Transverse colon (tissue), 4 donors: ENCODE measurements around the gene RASGEF1C. TPM values are rescaled to one million over a fixed set of nuclear protein-coding genes. Genes with fewer than 3 reads are reported as not detected.

Source experiments
- DNase-seq: peaks from one replicate; pipeline ENCODE4 v3.0.0-alpha.2; 2019
- H3K27ac ChIP-seq, 4 donors: fragments of 200-600 bp; sonication (generic); 2 replicates each; pipeline ENCODE4 v1.5.1; 2016 to 2018; ENCODE audit warnings: inconsistent platforms in 4 of 4
- H3K27me3 ChIP-seq: fragments of 200-600 bp; sonication (generic); 2 replicates; pipeline ENCODE4 v1.5.1; 2017; ENCODE audit warnings: inconsistent platforms
- H3K36me3 ChIP-seq, 4 donors: fragments of 200-600 bp; sonication (generic); 2 replicates each; pipeline ENCODE4 v1.5.1; 2017 to 2019; ENCODE audit warnings: inconsistent platforms in 4 of 4
- H3K4me1 ChIP-seq, 4 donors: fragments of 200-600 bp; sonication (generic); 2 replicates each; pipeline ENCODE4 v1.5.1; 2017 to 2020; ENCODE audit warnings: inconsistent platforms in 4 of 4
- H3K4me3 ChIP-seq, 4 donors: fragments of 200-600 bp; sonication (generic); 1 replicate in 1 of 4; 2 replicates in 3 of 4; pipeline versions ENCODE4 v1.5.1 to v1.6.1; 2017 to 2019; ENCODE audit warnings: inconsistent platforms in 4 of 4
- H3K9me3 ChIP-seq, 2 donors: fragments of 200-600 bp; sonication (generic); 2 replicates each; pipeline ENCODE4 v1.5.1; 2017 to 2019; ENCODE audit warnings: inconsistent platforms in 2 of 2
- EP300 ChIP-seq: sonication (generic); formaldehyde crosslinking; IDR thresholded peaks from one replicate; pipeline ENCODE4 v1.6.1; 2017; ENCODE audit warnings: antibody characterized with exemption, low read depth
- POLR2A ChIP-seq: fragments of 450-650 bp; IDR thresholded peaks from one replicate; pipeline ENCODE4 v1.6.1; 2016; ENCODE audit warnings: antibody characterized with exemption, mild to moderate bottlenecking, moderate library complexity
- POLR2AphosphoS5 ChIP-seq, 3 donors: sonication (generic); formaldehyde crosslinking; IDR thresholded peaks; one replicate each; pipeline ENCODE4 v1.6.1; 2016; ENCODE audit warnings: antibody characterized with exemption in 3 of 3
- WGBS, 2 donors: methylation state at CpG; one replicate each; pipeline ENCODE4 v1.1.5; 2018; ENCODE audit warnings: low coverage in 1 of 2; 5-methylcytosine and 5-hydroxymethylcytosine counted together
- in situ Hi-C, 4 donors: fragments of 200-750 bp; cut with MboI; loops; one replicate each; pipeline versions ENCODE4 v1.15.0 to v1.15.1; 2017; ENCODE audit warnings: low sequenced_read_pairs in 3 of 4, low pct_ligation_motif_present in 1 of 4, low pct_unique_long_range_greater_than_20kb in 1 of 4
- intact Hi-C: fragments of 100-400 bp; cut with DNase I; formaldehyde crosslinking; loops from one replicate; pipeline ENCODE4 v1.15.1; 2023; ENCODE audit warnings: low total_unique reads
- total RNA-seq, 4 donors: library from RNA; depleted of rRNA; stranded (reverse); fragments of >200 nt; gene quantifications; one replicate each; pipeline ENCODE4 v1.1.0, GENCODE V29; 2016
- TF ChIP-seq, protein P1 (sequence below), 5 experiments: fragments of 200-600 bp in 3 of 5; fragments of 450-650 bp in 2 of 5; sonication (generic) in 3 of 5; IDR thresholded peaks; 1 replicate in 2 of 5; 2 replicates in 3 of 5; pipeline ENCODE4 v1.5.1; 2016 to 2017; ENCODE audit warnings: antibody characterized with exemption in 5 of 5, inconsistent platforms in 3 of 5, mild to moderate bottlenecking in 2 of 5, moderate library complexity in 1 of 5

Gene RASGEF1C
- total RNA-seq, 4 donors from 2014 or later, result 0.14 to 3.0 TPM; not detected in 2

DNA sequence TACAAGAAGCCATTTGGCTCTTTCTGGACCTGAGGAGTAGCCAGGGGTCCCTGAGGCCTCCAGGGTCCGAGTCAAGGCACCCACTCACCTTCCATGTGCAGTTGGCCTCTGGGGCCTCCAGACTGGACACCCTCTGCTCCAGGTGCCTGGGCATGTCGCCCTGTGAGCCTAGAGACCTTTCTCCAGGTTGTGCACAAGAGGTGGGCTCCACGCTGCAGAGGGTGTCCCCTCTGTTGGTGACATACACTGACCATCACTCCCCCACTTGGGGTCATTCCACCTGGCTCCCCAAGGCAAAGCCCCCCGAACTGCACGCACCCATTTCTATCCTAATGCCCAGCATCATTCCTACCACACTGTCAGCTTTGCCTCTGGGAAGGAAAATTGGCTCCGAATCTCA, 48.8 kb downstream of the RASGEF1C start:
- no peak overlapping the region for H3K27ac ChIP-seq
- H3K27me3 ChIP-seq, result peaks cover 7% of the 10 kb centered on the region
- DNase-seq, result no peak
- in situ Hi-C loops, result no loop called here
- no peaks in the 10 kb centered on the region for H3K9me3 ChIP-seq
- no peaks in the 10 kb centered on the region for H3K4me1 ChIP-seq
- no peak overlapping the region for H3K4me3 ChIP-seq
- TF ChIP-seq POLR2A, result no peak
- no peak for TF ChIP-seq EP300
- no peak for TF ChIP-seq POLR2AphosphoS5 (IDR thresholded peaks at IDR 0.05)
- TF ChIP-seq, protein P1, sequence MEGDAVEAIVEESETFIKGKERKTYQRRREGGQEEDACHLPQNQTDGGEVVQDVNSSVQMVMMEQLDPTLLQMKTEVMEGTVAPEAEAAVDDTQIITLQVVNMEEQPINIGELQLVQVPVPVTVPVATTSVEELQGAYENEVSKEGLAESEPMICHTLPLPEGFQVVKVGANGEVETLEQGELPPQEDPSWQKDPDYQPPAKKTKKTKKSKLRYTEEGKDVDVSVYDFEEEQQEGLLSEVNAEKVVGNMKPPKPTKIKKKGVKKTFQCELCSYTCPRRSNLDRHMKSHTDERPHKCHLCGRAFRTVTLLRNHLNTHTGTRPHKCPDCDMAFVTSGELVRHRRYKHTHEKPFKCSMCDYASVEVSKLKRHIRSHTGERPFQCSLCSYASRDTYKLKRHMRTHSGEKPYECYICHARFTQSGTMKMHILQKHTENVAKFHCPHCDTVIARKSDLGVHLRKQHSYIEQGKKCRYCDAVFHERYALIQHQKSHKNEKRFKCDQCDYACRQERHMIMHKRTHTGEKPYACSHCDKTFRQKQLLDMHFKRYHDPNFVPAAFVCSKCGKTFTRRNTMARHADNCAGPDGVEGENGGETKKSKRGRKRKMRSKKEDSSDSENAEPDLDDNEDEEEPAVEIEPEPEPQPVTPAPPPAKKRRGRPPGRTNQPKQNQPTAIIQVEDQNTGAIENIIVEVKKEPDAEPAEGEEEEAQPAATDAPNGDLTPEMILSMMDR (IDR thresholded peaks at IDR 0.05), result no peak
- no peaks in the 10 kb centered on the region for H3K36me3 ChIP-seq
- WGBS, 2 donors, result 70 to 79% methylated on average over 2 to 5 of the region's 6 CpGs
- intact Hi-C loops, result no loop called here

DNA sequence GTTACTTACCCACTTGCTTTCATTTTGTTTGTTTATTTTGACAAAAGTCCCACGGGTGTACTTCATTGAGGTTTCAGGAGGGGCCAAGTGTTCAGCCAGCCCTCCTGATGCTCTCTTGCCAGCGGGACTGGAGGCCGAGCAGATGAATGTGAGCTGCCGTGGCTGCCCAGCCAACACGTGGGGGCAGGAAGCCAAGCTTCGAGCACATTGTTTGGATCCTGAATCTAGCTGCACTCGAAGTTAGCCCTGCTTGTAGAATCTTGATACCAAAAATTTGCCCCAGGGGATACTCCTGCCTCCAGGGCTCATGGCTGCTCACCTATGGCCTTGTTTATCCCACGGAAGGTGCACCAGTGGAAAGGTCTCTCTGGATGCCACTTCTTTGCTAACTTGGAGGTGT, 49.3 kb downstream of the RASGEF1C start:
- intact Hi-C loops, result no loop called here
- Histone ChIP-seq H3K4me1 (no peaks in the 10 kb centered on the region), H3K4me3 (no peak overlapping the region), H3K27ac (no peak overlapping the region), H3K9me3 (no peaks in the 10 kb centered on the region), H3K36me3 (no peaks in the 10 kb centered on the region), H3K27me3 (peaks cover 7% of the 10 kb centered on the region)
- TF ChIP-seq, protein P1 (IDR thresholded peaks at IDR 0.05), result no peak
- TF ChIP-seq POLR2A, result no peak
- TF ChIP-seq EP300, result no peak
- no peak for TF ChIP-seq POLR2AphosphoS5 (IDR thresholded peaks at IDR 0.05)
- DNase-seq, result no peak
- in situ Hi-C loops, result no loop called here
- 47 to 57% methylated on average over 5 to 8 of the region's 8 CpGs for WGBS, 2 donors

DNA sequence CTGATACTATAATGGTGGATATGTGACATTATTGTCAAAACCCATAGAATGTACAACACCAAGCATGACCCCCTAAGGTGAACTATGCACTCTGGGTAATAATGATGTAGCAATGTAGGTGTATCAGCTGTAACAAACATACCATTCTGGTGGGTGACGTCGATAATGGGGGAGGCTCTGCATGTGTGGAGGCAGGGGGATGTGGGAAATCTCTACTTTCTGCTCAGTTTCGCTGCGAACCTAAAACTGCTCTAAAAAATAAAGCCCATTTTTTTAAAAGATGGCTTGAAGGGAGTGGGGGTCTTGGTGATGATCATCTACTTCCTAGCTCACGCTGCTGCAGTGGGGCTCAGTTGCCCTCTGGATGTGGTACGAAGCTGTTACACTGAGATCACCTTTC, 51.1 kb downstream of the RASGEF1C start:
- Histone ChIP-seq H3K36me3 (no peaks in the 10 kb centered on the region), H3K27me3 (no peaks in the 10 kb centered on the region), H3K9me3 (no peaks in the 10 kb centered on the region), H3K4me1 (no peaks in the 10 kb centered on the region), H3K27ac (no peak overlapping the region), H3K4me3 (no peak overlapping the region)
- in situ Hi-C loops, result no loop called here
- DNase-seq, result no peak
- intact Hi-C loops, result no loop called here
- WGBS, 2 donors, result 90 to 92% methylated on average over 6 of the region's 6 CpGs
- TF ChIP-seq POLR2A, result no peak
- TF ChIP-seq EP300, result no peak

DNA sequence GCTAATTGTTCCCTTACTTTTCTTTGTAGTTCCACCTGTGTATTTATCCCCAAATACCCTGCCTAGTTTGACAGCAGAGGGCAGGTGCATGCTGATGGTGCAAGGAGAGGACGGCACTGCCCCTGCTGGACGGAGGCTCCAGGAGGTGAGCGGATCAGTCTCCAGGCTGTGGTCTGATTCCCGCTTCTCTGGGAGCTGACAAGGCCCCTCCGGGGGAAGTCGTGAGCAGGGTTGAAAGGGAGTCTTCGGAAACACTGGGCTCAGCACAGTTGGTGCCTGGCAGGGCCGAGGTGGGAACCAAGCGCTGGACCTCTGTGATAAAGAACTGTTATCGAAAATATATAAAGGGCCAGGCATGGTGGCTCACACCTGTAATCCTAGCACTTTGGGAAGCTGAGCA, 52.9 kb downstream of the RASGEF1C start:
- Histone ChIP-seq H3K27me3 (no peaks in the 10 kb centered on the region), H3K4me3 (no peak overlapping the region), H3K36me3 (no peaks in the 10 kb centered on the region), H3K9me3 (no peaks in the 10 kb centered on the region), H3K4me1 (no peaks in the 10 kb centered on the region), H3K27ac (no peak overlapping the region)
- TF ChIP-seq POLR2A, result no peak
- TF ChIP-seq, protein P1 (IDR thresholded peaks at IDR 0.05), result no peak
- TF ChIP-seq POLR2AphosphoS5 (IDR thresholded peaks at IDR 0.05), result no peak
- no peak for TF ChIP-seq EP300
- intact Hi-C loops (no loop called here), in situ Hi-C loops (no loop called here)
- peak; percentile 4 for DNase-seq
- WGBS, 2 donors, result 88% methylated on average over 10 of the region's 10 CpGs; no CpG with 5 or more reads in 1 of the 2 donors

DNA sequence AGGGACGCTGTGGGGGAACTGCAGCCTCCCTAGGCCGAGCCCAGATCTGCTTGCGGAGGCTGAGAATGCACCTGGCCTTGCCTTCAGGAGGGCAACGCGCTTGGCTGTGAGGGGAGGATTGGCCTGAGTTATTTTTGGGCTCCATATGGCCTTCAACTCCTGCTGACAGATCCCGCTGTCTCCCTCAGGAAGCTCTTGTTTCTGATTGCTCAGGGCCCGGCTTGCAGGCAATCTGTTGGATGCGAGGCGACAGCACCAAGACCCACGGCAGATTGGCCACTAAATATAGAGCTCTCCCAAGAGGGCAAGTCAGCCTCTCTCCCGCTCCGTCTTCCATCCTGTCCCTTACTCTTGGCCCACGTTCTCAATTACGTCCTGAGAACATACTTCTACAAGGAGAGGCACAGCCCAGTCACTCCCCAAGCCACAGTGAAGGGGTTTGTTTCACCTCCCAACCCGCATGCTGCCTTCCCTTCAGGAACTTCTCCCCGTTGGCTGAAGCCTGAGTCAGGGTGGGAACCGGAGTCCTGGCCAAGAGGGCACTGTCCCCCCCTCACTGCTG, 53.6 kb downstream of the RASGEF1C start:
- H3K9me3 ChIP-seq, result no peaks in the 10 kb centered on the region
- H3K27me3 ChIP-seq, result no peaks in the 10 kb centered on the region
- TF ChIP-seq EP300, result no peak
- TF ChIP-seq, protein P1 (IDR thresholded peaks at IDR 0.05), result no peak
- H3K4me3 ChIP-seq, result no peak overlapping the region
- DNase-seq, result peak; percentile 2
- in situ Hi-C loops (no loop called here), intact Hi-C loops (no loop called here)
- 55 to 79% methylated on average over 4 to 17 of the region's 17 CpGs for WGBS, 2 donors
- H3K36me3 ChIP-seq, result no peaks in the 10 kb centered on the region
- H3K4me1 ChIP-seq, result no peaks in the 10 kb centered on the region
- no peak overlapping the region for H3K27ac ChIP-seq
